Activated naive CD8-positive, alpha-beta T cell treated with anti-CD3 and anti-CD28 coated beads, Interleukin-2, amount 10 ng/mL, durations not matched to agents 7 days and 5 days (primary cell): ENCODE measurements around the gene UGP2. TPM values are rescaled to one million over a fixed set of nuclear protein-coding genes. Genes with fewer than 3 reads are reported as not detected.

Experiments used
- ATAC-seq: fragments of 150-1000 bp; cut with Tn5 transposase; one replicate; pipeline ENCODE4 v1.10.0; 2021; ENCODE audit warnings: low read depth, moderate library complexity
- POLR2A ChIA-PET: fragments of 350-600 bp; sonication (Branson Sonifier 250); formaldehyde crosslinking; loops from one replicate; lab custom pipeline; 2021; ENCODE audit warnings: antibody characterized with exemption; lab: Charles Lee
- DNase-seq: peaks from one replicate; pipeline ENCODE4 v3.0.0; 2021
- H3K27ac Mint-ChIP-seq: one replicate; pipeline ENCODE4 v1.8.0; 2022; ENCODE audit warnings: mild to moderate bottlenecking, mixed read lengths
- H3K27me3 Mint-ChIP-seq: one replicate; pipeline ENCODE4 v1.8.0; 2022; ENCODE audit warnings: mild to moderate bottlenecking, moderate library complexity, mixed read lengths
- H3K36me3 Mint-ChIP-seq: one replicate; pipeline ENCODE4 v1.8.0; 2021; ENCODE audit warnings: mild to moderate bottlenecking, mixed read lengths
- H3K4me1 Mint-ChIP-seq: one replicate; pipeline ENCODE4 v1.8.0; 2021; ENCODE audit warnings: mixed read lengths
- H3K4me3 Mint-ChIP-seq: one replicate; pipeline ENCODE4 v1.8.0; 2022; ENCODE audit warnings: mild to moderate bottlenecking, moderate library complexity, mixed read lengths
- H3K9me3 Mint-ChIP-seq: one replicate; pipeline ENCODE4 v1.8.0; 2021; ENCODE audit warnings: mixed read lengths
- total RNA-seq, 2 experiments: library from RNA; stranded (reverse); gene quantifications; one replicate each; pipeline ENCODE4 v1.2.3, GENCODE V29; 2021

UGP2 gene
- total RNA-seq, 2 experiments from 2014 or later = 127 to 139 TPM

DNA sequence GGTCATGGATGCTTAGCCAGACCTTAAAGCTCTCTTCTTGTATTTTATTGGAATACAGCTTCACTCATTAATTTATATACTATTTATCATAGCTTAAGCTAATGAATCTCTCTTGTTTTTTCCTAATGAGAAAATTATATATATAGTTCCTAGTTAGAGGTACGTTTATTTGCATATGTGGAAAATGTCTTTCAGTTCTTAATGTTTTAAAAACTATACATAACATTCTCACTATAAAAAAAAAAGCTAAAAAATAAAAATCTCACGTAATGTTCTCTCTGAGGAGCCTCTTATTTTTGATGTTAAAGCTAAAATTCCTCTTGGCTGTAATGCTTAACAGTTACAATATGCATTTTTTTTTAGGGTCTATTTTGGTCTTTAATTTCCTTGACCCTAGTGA, 16.6 kb downstream of the UGP2 start:
- H3K36me3 Mint-ChIP-seq = peaks cover 46% of the 10 kb centered on the region
- peak overlapping the region; percentile 22 for H3K27ac Mint-ChIP-seq
- DNase-seq (no peak), ATAC-seq (no peak)
- peaks cover 43% of the 10 kb centered on the region for H3K4me1 Mint-ChIP-seq
- H3K4me3 Mint-ChIP-seq = no peak overlapping the region
- POLR2A ChIA-PET = interaction anchor here (0.7 to 13.7 kb wide), 2 partner anchors 15 to 269 kb away, joined by 3 to 286 read pairs; partner anchors contain the start of genes MDH1 and UGP2
- no peaks in the 10 kb centered on the region for H3K9me3 Mint-ChIP-seq
- H3K27me3 Mint-ChIP-seq = no peaks in the 10 kb centered on the region

DNA sequence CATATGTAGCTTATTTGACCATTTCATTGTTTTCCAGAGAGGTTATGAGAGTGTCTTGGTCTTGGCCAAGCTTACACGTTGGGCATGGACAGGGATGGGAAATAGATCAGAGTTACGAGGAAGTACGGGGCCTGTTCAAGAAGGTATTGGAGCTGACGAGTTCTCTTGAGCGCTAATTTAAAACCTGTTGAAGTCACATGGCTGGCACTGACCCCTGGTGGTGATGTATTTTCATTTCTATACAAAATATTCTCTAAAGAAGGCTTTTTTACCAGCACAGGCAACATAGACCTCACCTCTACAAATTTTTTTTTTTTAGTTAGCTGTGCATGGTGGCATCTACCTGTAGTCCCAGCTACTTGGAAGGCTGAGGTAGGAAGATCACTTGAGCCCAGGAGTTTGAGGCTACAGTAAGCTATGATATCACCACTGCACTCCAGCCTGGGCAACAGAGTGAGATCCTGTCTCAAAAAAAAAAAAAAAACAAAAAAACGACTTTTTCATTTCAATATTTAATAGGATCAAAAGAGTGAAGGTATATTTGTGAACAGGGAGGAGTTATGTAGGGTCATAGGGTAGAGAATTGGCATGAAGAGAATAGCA, 19.6 kb downstream of the UGP2 start:
- Mint-ChIP-seq H3K4me3 (no peak overlapping the region), H3K9me3 (no peaks in the 10 kb centered on the region), H3K36me3 (peaks cover 49% of the 10 kb centered on the region), H3K27me3 (no peaks in the 10 kb centered on the region), H3K4me1 (peaks cover 29% of the 10 kb centered on the region), H3K27ac (no peak overlapping the region)
- POLR2A ChIA-PET = interaction anchor here (0.6 to 13.7 kb wide), 7 partner anchors 10 to 500 kb away, joined by 3 to 286 read pairs (median 4); partner anchors contain the start of genes MDH1, UGP2 and WDPCP
- DNase-seq (peak; percentile 34), ATAC-seq (no peak)

DNA sequence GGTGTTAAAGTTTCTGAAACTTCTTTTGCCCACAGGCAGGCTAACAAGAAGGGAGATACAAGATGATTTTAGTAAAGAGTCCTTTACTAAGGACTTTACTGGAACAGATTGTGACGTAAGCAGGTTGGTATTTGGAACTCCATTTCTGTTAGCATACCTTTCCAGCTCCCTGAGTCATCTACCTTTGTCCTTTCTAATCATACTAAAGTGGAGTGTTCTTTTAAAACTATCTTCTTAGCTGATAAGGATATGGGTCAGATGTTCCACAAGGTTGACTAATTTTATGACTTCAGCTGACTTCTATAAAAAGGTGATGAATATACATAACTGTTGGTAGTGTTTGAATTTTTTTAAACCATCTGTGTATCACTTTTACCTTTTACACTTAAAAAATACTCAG, 21.1 kb downstream of the UGP2 start:
- Mint-ChIP-seq H3K36me3 (peaks cover 46% of the 10 kb centered on the region), H3K27me3 (no peaks in the 10 kb centered on the region), H3K4me3 (no peak overlapping the region), H3K4me1 (peaks cover 25% of the 10 kb centered on the region), H3K27ac (no peak overlapping the region), H3K9me3 (no peaks in the 10 kb centered on the region)
- POLR2A ChIA-PET = no interaction called here
- DNase-seq (no peak), ATAC-seq (no peak)

DNA sequence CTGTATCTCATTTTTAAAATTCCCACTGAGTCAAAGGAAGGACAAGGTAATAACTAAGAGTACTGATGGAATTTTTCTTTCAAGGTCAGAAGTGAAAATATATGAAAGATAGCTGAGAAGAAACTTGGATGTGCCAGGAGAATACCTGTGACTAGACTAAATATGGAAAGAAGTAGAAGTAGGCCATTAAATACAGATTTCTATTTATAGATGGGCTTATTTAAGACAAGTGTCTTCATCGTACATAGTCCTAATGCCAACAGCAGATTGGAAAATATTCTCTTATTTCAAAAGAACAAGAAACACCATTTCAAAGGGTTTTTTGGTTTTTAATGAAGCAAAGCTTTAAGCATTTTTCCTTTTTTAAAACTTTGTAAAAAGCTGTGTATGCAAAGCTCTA, 22.0 kb downstream of the UGP2 start:
- DNase-seq = no peak
- no peak for ATAC-seq
- no peaks in the 10 kb centered on the region for H3K9me3 Mint-ChIP-seq
- H3K27me3 Mint-ChIP-seq = no peaks in the 10 kb centered on the region
- no peak overlapping the region for H3K4me3 Mint-ChIP-seq
- H3K27ac Mint-ChIP-seq = no peak overlapping the region
- peaks cover 48% of the 10 kb centered on the region for H3K36me3 Mint-ChIP-seq
- POLR2A ChIA-PET = interaction anchor here (0.5 to 1.0 kb wide), 2 partner anchors 8 to 22 kb away, joined by 5 read pairs; partner anchors contain the start of gene UGP2
- H3K4me1 Mint-ChIP-seq = peaks cover 22% of the 10 kb centered on the region

DNA sequence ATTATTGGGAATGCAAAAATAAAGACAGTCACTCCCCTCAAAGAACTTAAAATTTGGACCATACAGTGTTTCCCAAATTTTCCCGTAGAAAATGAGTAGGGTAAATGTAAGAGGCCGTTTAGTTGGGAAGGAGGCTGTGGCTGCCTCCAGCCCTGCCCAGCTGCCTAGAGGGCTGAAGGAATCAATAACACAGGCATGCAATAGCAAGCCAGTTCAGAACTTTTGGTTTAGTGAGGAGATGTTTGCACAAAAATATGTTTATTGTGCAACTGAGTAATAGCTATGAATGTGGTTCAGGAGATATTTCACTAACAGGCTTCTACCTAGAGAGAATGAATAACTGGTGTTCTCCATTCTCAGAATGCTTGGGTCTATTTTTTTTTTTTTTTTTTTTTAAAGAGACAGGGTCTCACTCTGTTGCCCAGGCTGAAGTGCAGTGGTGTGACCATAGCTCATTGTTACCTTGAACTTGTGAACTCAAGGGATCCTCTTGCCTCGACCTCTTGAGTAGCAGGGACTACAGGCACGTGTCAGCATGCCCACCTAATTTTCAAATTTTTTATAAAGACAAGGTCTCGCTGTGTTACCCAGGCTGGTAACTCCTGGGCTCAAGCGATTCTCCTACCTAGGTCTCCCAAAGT, 23.6 kb downstream of the UGP2 start:
- Mint-ChIP-seq H3K27ac (peak overlapping the region; percentile 13), H3K36me3 (peaks cover 44% of the 10 kb centered on the region)

DNA sequence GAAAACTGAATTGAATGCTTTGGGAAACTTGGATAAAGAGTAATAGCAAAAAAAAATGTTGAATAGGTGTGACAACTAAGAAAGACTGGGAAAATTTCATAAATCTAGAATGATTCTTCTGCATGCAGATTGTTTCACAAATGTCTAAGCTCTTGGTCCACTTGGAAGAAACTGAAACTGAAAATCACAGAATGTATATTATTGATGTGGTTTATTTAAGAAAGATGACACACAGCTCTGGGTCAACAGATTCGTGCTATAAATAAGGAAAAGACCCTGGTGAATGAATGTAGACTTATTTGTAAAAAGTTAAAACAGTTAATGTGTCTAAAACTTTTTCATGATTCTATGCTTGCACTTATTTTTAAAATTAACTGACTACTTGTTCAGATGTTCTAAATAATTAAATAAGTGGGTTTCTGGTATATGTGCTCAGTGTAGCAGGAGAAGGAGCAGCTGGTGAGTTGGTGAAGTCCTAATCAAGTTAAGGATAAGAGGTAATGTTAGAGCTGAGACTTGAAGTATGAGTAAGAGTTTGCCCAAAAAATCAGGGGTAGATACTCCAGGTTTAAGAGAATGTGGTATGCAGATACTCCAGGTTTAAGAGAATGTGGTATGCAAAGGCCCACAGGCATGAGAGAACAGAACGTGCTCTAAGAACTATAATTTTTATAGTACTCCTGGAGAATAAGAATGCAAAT, 24.5 kb downstream of the UGP2 start:
- POLR2A ChIA-PET = interaction anchor here (1.0 to 2.4 kb wide), 3 partner anchors 10 to 278 kb away, joined by 5 to 18 read pairs (median 5); partner anchors contain the start of genes MDH1, UGP2 and WDPCP
- peak; percentile 60 for ATAC-seq
- peak overlapping the region; percentile 27 for H3K4me3 Mint-ChIP-seq
- H3K4me1 Mint-ChIP-seq = peaks cover 20% of the 10 kb centered on the region
- H3K27me3 Mint-ChIP-seq = no peaks in the 10 kb centered on the region
- H3K9me3 Mint-ChIP-seq = no peaks in the 10 kb centered on the region
- peaks cover 47% of the 10 kb centered on the region for H3K36me3 Mint-ChIP-seq
- peak overlapping the region; percentile 56 for H3K27ac Mint-ChIP-seq
- no peak for DNase-seq

More for the DNA sequence above, 23.6 kb downstream of the UGP2 start:
- peaks cover 22% of the 10 kb centered on the region for H3K4me1 Mint-ChIP-seq
- ATAC-seq (no peak), DNase-seq (no peak)
- H3K27me3 Mint-ChIP-seq = no peaks in the 10 kb centered on the region
- no peaks in the 10 kb centered on the region for H3K9me3 Mint-ChIP-seq
- no peak overlapping the region for H3K4me3 Mint-ChIP-seq
- POLR2A ChIA-PET = interaction anchor here (0.7 to 2.4 kb wide), 4 partner anchors 9 to 557 kb away, joined by 5 to 18 read pairs (median 6); partner anchors contain the start of genes MDH1, UGP2 and WDPCP

DNA sequence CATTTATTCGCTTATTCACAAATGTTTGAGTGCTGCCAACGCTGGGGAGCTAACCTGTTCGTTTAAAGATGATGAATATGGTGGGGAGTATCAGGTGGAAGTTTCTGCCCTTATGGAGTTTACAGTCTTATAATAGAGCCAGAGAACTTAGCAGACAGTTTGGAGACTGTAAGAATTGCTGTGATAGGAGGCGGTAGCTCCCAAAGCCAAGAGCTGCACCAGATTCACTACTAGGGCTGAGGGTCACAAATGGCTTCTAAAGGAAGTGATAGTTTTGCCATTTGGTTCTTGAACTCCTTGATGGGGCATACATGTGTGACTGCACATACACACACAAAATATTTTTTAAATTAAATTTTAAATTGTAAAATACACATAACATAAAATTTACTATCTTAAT, 29.0 kb downstream of the UGP2 start:
- no peaks in the 10 kb centered on the region for H3K27me3 Mint-ChIP-seq
- H3K4me3 Mint-ChIP-seq = no peak overlapping the region
- no peak for DNase-seq
- H3K9me3 Mint-ChIP-seq = peaks cover 8% of the 10 kb centered on the region
- no peak for ATAC-seq
- peaks cover 24% of the 10 kb centered on the region for H3K4me1 Mint-ChIP-seq
- POLR2A ChIA-PET = no interaction called here
- H3K27ac Mint-ChIP-seq = no peak overlapping the region
- peaks cover 63% of the 10 kb centered on the region for H3K36me3 Mint-ChIP-seq

DNA sequence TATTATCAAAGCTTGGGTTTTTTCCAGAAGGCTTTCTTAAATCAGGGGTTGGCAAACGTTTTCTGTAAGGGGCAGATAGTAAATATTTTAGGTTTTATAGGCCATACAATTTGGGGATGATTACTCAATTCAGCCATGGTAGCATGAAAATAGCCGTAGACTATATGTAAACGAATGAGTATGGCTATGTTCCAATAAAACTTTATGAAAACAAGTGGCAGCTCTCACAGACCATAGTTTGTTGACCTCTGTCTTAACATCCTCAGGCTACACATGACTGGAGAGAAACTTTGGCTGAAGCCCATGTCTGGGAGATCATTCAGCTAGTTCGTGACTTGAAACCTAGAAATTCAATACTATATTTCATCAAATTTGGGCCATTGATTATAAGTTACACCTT, 30.2 kb downstream of the UGP2 start:
- peaks cover 8% of the 10 kb centered on the region for H3K9me3 Mint-ChIP-seq
- H3K4me1 Mint-ChIP-seq = peaks cover 20% of the 10 kb centered on the region
- DNase-seq = no peak
- H3K36me3 Mint-ChIP-seq = peaks cover 59% of the 10 kb centered on the region
- POLR2A ChIA-PET = no interaction called here
- ATAC-seq = no peak
- no peak overlapping the region for H3K4me3 Mint-ChIP-seq
- H3K27ac Mint-ChIP-seq = no peak overlapping the region
- no peaks in the 10 kb centered on the region for H3K27me3 Mint-ChIP-seq

DNA sequence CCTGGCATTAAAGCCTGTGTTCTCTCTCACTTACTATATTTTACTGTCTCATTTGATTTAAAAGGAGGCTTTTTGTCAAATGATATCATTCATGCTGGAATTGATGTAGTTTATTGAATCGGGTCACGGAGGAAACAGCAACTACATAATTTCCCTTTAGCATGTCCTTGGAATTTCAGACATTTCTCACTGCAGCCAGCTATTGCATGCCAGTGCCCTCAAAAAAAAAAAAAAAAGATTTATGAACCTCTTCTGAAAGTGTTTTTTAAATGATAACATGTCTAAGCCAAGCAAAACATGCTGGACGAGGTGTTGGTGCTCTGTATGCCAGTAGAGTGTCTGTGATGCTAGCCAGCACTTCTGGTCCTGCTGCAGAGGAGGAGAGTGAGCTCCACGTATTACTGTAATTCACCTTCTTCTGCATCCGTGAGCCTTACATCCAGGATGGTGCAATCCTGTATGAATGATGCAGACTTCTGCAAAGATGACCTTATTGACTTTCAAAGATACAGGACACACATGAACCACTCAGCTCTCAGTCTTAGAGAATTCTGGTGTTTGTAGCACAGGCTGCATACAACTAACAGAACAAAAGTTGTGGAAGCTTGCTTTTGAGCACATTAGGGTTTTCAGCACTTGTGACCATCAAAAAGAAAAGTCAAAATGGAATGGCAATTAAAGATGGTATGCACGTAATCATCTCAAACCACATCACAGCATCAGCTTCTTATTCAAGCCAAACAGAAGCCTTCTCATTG, 31.1 kb downstream of the UGP2 start:
- H3K36me3 Mint-ChIP-seq = peaks cover 62% of the 10 kb centered on the region
- peaks cover 20% of the 10 kb centered on the region for H3K4me1 Mint-ChIP-seq
- H3K4me3 Mint-ChIP-seq = no peak overlapping the region
- peaks cover 8% of the 10 kb centered on the region for H3K9me3 Mint-ChIP-seq
- no peak for DNase-seq
- H3K27ac Mint-ChIP-seq = no peak overlapping the region
- ATAC-seq = no peak
- POLR2A ChIA-PET = interaction anchor here (1.3 kb wide), 1 partner anchor 32 kb away, joined by 3 read pairs; no protein-coding TSS in a partner anchor
- H3K27me3 Mint-ChIP-seq = no peaks in the 10 kb centered on the region

DNA sequence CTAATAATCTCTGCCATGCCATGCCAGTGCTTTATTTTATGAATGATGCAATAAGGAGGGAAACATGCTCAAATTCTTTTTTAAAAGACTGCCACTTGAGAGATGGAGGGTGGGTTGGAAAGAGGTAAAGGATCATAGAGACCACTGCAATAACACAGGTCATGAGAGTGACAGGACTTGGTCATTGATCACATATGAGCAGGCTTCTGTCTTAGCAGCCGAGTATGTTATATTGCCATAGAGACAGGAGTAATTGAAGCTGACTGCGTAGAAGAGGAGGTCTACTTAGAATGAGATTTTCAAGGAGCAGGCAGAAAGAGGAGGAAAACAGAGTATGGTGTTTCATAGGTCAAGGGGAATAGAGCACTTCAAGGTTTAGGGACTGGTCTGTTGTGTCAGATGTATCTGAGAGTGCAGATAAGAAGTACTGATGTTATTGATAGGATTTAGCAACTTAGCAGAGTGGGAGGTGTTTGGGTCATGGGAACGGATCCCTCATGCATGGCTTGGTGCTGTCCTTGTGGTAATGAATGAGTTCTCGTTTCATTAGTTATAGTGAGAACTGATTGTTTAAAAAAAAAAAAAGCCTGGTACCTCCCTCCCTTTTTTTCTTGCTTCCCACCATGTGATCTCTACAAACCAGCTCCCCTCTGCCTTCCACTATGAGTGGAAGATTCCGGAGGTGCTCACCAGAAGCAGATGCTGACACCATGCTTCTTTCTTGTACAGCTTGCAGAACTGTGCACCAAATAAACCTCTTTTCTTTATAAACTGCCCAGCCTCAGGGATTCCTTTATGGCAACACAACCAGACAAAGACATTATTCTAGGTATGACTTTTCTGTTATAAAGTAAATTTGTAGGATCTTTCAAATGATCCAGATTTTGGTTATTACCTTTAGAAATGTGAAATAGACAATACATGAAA, 32.8 kb downstream of the UGP2 start:
- Mint-ChIP-seq H3K4me3 (no peak overlapping the region), H3K27ac (peak overlapping the region; percentile 49), H3K36me3 (peaks cover 62% of the 10 kb centered on the region), H3K27me3 (no peaks in the 10 kb centered on the region), H3K4me1 (peaks cover 20% of the 10 kb centered on the region), H3K9me3 (peaks cover 8% of the 10 kb centered on the region)
- DNase-seq = no peak
- no peak for ATAC-seq
- POLR2A ChIA-PET = no interaction called here

DNA sequence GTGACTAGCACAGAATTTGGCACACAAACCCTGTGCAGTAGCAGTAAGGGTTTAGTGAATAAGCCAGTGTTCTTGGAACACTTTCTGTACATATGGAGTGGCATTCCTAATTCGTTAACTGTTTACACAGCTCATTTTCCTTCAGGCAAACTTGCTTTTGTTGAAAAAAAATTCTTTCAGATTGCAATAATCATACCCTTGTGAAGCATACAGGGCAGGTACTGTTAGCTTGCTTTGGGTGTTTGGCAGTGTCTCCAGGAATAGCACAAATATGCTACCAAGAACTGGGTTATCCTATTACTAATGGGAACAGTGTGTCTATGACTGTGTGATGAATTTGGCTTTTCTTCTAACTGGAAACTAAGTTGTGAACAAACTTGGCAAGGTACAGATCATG, 33.4 kb downstream of the UGP2 start:
- H3K27me3 Mint-ChIP-seq = no peaks in the 10 kb centered on the region
- peaks cover 20% of the 10 kb centered on the region for H3K4me1 Mint-ChIP-seq
- H3K4me3 Mint-ChIP-seq = no peak overlapping the region
- H3K27ac Mint-ChIP-seq = no peak overlapping the region
- ATAC-seq (no peak), DNase-seq (no peak)
- POLR2A ChIA-PET = no interaction called here
- H3K9me3 Mint-ChIP-seq = peaks cover 8% of the 10 kb centered on the region
- peaks cover 62% of the 10 kb centered on the region for H3K36me3 Mint-ChIP-seq

DNA sequence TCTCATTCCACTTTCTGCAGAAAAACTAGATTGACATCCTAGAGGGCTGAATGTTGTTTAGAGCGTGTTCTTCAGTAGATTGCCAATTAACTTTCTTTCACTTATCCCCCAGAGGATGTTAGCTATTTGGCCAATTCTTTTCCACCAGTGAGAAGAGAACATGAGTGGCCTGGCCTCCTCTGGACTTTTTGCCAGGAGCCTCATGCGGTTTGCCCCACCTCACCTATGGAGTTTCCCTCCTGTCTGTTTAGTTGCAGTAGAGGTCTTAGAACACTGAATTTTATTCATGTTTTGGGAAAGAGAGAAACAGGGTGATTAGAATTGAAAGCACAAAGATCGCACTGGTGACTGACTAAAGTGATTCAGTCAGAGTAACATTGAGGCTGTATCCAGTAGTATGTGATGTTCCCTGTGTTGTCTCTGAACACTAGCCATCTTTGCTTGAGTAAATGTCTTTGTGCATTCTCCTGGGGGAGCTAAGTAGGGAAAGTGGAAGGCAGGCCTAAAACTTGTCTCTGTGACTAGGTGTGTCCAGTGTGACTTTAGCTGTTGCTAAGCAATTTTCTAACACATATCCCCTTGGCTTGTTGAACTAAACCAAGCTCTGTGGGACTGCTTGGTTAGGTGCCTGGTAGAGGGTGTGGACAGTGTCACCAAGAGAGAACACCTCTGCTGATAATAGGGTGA, 34.0 kb downstream of the UGP2 start:
- H3K4me3 Mint-ChIP-seq = no peak overlapping the region
- H3K27ac Mint-ChIP-seq = no peak overlapping the region
- DNase-seq (no peak), ATAC-seq (no peak)
- peaks cover 60% of the 10 kb centered on the region for H3K36me3 Mint-ChIP-seq
- POLR2A ChIA-PET = no interaction called here
- peaks cover 20% of the 10 kb centered on the region for H3K4me1 Mint-ChIP-seq
- peaks cover 8% of the 10 kb centered on the region for H3K9me3 Mint-ChIP-seq
- no peaks in the 10 kb centered on the region for H3K27me3 Mint-ChIP-seq
